Lower leg skin (tissue), 4 donors: ENCODE data around the gene SOCS7. TPM values are rescaled to one million over a fixed set of nuclear protein-coding genes. Genes with fewer than 3 reads are reported as not detected.

ENCODE experiments used
- DNase-seq, 2 donors: peaks; one replicate each; pipeline ENCODE4 v3.0.0-alpha.2; 2019; ENCODE audit warnings: low spot score in 2 of 2
- H3K4me3 ChIP-seq: fragments of 200-600 bp; sonication (generic); 2 replicates; pipeline ENCODE4 v1.5.1; 2017; ENCODE audit warnings: mild to moderate bottlenecking, low read depth; ENCODE audit not compliant: poor library complexity, severe bottlenecking
- POLR2A ChIP-seq, 2 donors: fragments of 450-650 bp; IDR thresholded peaks; one replicate each; pipeline ENCODE4 v1.6.1; 2016 to 2017; ENCODE audit warnings: antibody characterized with exemption in 2 of 2, mild to moderate bottlenecking in 1 of 2, moderate library complexity in 1 of 2
- WGBS, 2 donors: methylation state at CpG; one replicate each; pipeline ENCODE4 v1.1.5; 2018; 5-methylcytosine and 5-hydroxymethylcytosine counted together
- intact Hi-C: fragments of 100-400 bp; cut with DNase I; formaldehyde crosslinking; loops from one replicate; pipeline ENCODE4 v1.15.0; 2023; ENCODE audit warnings: low total_unique reads
- total RNA-seq, 4 donors: library from RNA; depleted of rRNA; stranded (reverse); fragments of >200 nt; gene quantifications; one replicate each; pipeline ENCODE4 v1.1.0, GENCODE V29; 2016
- TF ChIP-seq, protein P1 (sequence below), 3 donors: fragments of 450-650 bp; IDR thresholded peaks; one replicate each; pipeline ENCODE4 v1.5.1; 2016; ENCODE audit warnings: antibody characterized with exemption in 3 of 3, mild to moderate bottlenecking in 3 of 3, moderate library complexity in 2 of 3

The SOCS7 gene
- total RNA-seq, 4 donors from 2014 or later: 14.5 to 19.9 (median 19.3) TPM

DNA sequence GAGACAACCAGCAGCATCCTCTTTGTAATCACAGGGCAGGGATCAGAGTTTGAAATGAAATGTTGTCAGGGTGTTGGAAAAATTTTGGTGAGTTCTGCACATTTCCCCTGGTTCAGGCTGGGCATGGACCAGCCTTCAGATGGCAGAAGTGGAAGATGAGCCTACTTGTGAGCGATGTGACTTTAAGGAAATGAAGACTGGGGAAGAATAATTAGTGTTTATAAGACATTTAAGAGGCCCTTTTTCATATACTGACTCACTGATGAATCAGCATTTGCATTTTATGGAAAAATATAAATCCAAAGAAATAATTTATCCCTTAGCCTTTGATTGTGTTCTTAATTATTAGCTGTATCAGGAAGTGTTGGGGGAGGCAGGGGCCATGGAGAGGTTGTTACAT, 28.7 kb upstream of the SOCS7 start:
- DNase-seq: no peak
- WGBS, 2 donors: 92 to 97% methylated on average over 1 of the region's 1 CpG
- TF ChIP-seq POLR2A (IDR thresholded peaks at IDR 0.05): no peak
- TF ChIP-seq, protein P1, sequence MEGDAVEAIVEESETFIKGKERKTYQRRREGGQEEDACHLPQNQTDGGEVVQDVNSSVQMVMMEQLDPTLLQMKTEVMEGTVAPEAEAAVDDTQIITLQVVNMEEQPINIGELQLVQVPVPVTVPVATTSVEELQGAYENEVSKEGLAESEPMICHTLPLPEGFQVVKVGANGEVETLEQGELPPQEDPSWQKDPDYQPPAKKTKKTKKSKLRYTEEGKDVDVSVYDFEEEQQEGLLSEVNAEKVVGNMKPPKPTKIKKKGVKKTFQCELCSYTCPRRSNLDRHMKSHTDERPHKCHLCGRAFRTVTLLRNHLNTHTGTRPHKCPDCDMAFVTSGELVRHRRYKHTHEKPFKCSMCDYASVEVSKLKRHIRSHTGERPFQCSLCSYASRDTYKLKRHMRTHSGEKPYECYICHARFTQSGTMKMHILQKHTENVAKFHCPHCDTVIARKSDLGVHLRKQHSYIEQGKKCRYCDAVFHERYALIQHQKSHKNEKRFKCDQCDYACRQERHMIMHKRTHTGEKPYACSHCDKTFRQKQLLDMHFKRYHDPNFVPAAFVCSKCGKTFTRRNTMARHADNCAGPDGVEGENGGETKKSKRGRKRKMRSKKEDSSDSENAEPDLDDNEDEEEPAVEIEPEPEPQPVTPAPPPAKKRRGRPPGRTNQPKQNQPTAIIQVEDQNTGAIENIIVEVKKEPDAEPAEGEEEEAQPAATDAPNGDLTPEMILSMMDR (IDR thresholded peaks at IDR 0.05): no peak
- intact Hi-C loops: no loop called here
- no peak overlapping the region for H3K4me3 ChIP-seq

DNA sequence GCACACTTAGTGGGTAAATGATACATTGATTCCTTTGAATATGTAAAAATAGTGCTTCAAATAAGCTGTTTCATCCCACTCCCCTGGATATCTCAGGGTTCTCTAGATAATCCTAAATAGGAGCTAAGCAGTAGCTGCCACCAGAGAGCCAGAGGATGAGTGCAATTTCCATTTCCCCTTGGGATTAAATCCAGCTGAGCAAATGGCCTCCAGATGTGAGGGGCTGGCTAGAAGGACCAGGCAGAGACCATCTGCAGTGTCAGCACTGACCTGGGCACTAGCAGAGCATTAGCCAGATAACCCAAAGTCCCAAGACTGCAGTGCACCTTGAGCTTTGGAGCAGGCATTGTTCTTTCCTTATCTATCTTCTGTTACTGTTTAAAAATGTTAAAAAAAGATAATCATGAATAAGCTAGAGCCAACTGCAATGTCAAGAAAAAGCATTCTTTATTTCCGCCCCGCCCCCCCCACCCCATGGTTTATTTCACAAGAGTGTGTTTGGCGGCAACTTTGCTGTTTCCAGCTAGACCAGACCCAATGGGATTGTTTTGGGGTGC, 27.4 kb upstream of the SOCS7 start:
- no peak for TF ChIP-seq POLR2A (IDR thresholded peaks at IDR 0.05)
- intact Hi-C loops: no loop called here
- no peak overlapping the region for H3K4me3 ChIP-seq
- WGBS, 2 donors: 58 to 70% methylated on average over 3 of the region's 3 CpGs
- peak in 1 of 2 donors; percentile 6 for DNase-seq

DNA sequence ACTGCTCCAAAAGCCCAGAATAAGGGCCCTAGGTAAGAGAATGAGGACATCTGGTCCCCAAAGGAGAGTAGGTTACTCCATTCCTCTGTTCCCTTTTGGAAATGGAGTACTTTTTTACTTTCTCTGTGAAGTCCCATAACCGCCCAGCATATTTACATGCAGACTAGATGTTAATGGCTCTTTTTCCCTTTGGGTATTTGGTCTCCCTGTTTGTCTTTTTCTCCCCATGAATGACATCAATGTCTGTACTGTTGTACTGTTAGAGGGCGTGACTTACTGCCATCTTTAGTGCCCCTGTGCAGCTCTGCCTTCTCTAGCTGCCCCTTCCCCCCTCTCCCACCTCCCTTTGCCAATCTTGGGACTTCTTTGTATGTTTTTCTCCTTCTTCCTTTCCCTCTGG, 26.9 kb upstream of the SOCS7 start:
- no peak for DNase-seq
- WGBS, 2 donors: 79 to 80% methylated on average over 2 of the region's 2 CpGs
- TF ChIP-seq POLR2A (IDR thresholded peaks at IDR 0.05): no peak
- intact Hi-C loops: no loop called here
- no peak overlapping the region for H3K4me3 ChIP-seq

DNA sequence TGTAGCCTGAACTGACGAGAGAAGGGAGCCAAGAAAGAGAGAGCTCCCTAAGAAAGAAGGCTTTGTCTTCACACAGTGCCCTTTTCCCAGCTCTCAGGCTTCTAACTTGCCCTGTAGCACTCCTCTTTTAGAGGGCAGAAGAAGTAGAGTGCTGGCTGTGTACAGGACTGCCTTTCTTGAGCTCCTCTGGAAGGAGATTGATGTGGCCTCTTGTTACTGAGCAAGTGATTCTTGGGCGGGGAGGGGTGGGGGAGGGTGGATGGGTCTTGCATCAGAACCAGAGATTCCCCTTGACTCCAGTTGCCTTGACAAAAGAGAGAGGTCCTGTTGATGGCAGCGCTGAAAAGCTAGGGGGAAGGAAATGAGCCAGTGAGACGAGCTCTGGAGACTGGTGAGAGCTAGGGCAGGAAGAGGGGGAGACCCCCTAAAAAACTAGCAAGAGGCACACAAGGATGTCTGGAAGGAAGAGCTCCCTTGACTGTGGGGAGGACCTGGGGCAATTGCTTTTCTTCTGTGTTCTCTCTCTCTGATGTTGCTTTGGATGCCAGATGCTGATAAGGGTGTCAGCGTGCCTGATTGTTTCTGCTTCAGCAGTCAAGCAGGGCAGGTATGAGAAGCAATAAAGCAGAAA, 26.3 kb upstream of the SOCS7 start:
- TF ChIP-seq, protein P1 (IDR thresholded peaks at IDR 0.05): no peak
- no peak for TF ChIP-seq POLR2A (IDR thresholded peaks at IDR 0.05)
- 47 to 57% methylated on average over 5 of the region's 5 CpGs for WGBS, 2 donors

DNA sequence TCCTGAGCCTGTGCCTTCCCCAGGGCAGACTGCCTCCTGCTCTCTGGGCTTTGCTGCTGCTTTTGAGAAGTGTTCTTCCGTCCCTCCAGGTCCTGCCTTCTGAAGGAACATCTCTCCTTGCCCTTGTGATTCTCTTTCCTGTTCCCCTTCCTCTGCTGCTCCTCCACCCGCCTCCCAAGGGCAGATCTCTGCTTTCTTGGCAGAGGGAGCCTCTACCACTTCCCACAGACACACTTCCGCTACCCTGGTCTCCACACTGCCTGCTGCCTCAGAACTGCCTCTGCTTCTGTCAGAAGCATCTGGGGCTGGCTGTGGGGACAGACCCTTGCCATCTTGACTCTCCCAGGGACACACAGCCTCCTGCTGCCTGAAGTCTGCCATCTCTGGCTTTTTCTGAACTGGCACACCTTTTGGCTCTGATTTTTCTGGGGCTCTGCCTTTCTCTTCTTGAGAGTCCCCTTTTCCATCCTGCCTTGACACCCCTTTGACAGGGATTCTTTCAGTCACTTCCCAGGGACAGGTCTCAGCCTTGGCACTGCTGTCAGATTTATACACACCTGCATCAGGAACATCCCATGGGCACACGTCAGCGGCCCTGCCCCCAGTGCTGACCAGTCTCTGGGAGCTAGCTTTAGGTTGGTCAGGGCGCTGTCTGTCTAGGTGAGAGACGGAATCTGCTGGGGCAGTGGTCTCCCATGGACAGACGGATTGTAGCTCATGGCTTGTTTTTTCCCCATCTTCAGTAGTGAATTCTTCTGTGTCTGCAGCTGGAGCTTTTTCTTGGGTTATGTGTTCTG, 24.4 kb upstream of the SOCS7 start:
- WGBS, 2 donors: 71 to 78% methylated on average over 8 of the region's 8 CpGs
- DNase-seq: peak in 1 of 2 donors; percentile 84
- TF ChIP-seq, protein P1 (IDR thresholded peaks at IDR 0.05): no peak
- TF ChIP-seq POLR2A (IDR thresholded peaks at IDR 0.05): no peak
- H3K4me3 ChIP-seq: no peak overlapping the region
- intact Hi-C loops: no loop called here

More for the DNA sequence above, 26.3 kb upstream of the SOCS7 start:
- no peak overlapping the region for H3K4me3 ChIP-seq
- no peak for DNase-seq
- intact Hi-C loops: no loop called here

DNA sequence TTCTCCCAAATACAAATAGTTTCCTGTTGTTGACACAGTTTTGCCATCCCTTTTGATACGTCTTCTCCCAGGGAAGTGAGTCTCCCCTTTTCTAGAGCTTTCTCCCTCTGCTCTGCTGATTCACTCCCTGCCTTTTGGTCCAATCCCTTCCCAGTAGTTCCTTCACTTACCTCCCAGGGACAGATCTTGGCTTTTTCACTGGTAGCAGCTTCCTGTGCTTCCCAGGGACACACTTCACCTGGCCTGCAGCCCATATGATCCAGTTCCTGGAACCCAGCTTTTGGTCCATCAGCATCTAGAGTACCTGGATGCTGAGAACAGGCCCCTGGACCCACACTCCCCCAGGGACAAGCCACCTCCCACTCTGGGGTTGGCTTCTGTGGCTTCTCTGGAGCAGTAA, 23.7 kb upstream of the SOCS7 start:
- 41 to 67% methylated on average over 1 of the region's 1 CpG for WGBS, 2 donors
- intact Hi-C loops: no loop called here
- no peak for TF ChIP-seq POLR2A (IDR thresholded peaks at IDR 0.05)
- TF ChIP-seq, protein P1 (IDR thresholded peaks at IDR 0.05): no peak

More for the DNA sequence above, 23.7 kb upstream of the SOCS7 start:
- no peak for DNase-seq
- no peak overlapping the region for H3K4me3 ChIP-seq
